Lung (tissue), 12 donors: Measurements from ENCODE around the gene PGM2L1. TPM values are rescaled to one million over a fixed set of nuclear protein-coding genes. Genes with fewer than 3 reads are reported as not detected.

Source experiments
- ATAC-seq: fragments of 200-7000 bp; cut with Tn5 transposase; one replicate; pipeline ENCODE4 v1.9.1; 2020; ENCODE audit warnings: moderate number of reproducible peaks; ENCODE audit not compliant: insufficient read depth, low FRiP score
- DNase-seq, 3 donors: peaks; one replicate each; pipeline ENCODE4 v3.0.0-alpha.2; 2013 to 2017
- H3K27ac ChIP-seq, 2 donors: one replicate each; pipeline ENCODE4 v1.5.1; 2013; ENCODE audit warnings: mild to moderate bottlenecking in 2 of 2, moderate library complexity in 2 of 2, control low read depth in 1 of 2, inconsistent platforms in 1 of 2, low read depth in 1 of 2, low read length in 1 of 2
- H3K27me3 ChIP-seq, 3 donors: one replicate each; pipeline ENCODE4 v1.5.1; 2013; ENCODE audit warnings: low read length in 2 of 3; ENCODE audit not compliant: control insufficient read depth in 3 of 3, insufficient read depth in 3 of 3
- H3K36me3 ChIP-seq, 4 donors: one replicate each; pipeline ENCODE4 v1.5.1; 2013; ENCODE audit warnings: low read length in 4 of 4, mild to moderate bottlenecking in 1 of 4, moderate library complexity in 1 of 4; ENCODE audit not compliant: control insufficient read depth in 4 of 4, insufficient read depth in 4 of 4
- H3K4me1 ChIP-seq, 5 donors: one replicate each; pipeline ENCODE4 v1.5.1; 2013; ENCODE audit warnings: low read length in 5 of 5, mild to moderate bottlenecking in 2 of 5, moderate library complexity in 1 of 5; ENCODE audit not compliant: control insufficient read depth in 5 of 5, insufficient read depth in 5 of 5
- H3K4me3 ChIP-seq: one replicate; pipeline ENCODE4 v1.5.1; 2013; ENCODE audit warnings: mild to moderate bottlenecking, control low read depth, moderate library complexity
- H3K9ac ChIP-seq, 2 donors: one replicate each; pipeline ENCODE4 v1.5.1; 2013; ENCODE audit warnings: low read length in 2 of 2, control low read depth in 1 of 2; ENCODE audit not compliant: insufficient read depth in 1 of 2
- H3K9me3 ChIP-seq, 4 donors: one replicate each; pipeline ENCODE4 v1.5.1; 2013; ENCODE audit warnings: low read length in 3 of 4, mild to moderate bottlenecking in 1 of 4, moderate library complexity in 1 of 4; ENCODE audit not compliant: control insufficient read depth in 4 of 4, insufficient read depth in 3 of 4
- WGBS, 2 donors: extraction: QIAGEN DNeasy Blood & Tissue Kit; methylation state at CpG; one replicate each; pipeline ENCODE4 v1.1.7; 2013; 5-methylcytosine and 5-hydroxymethylcytosine counted together
- polyA plus RNA-seq, 2 donors: library from polyadenylated mRNA; stranded (reverse); fragments of 200-250 nt; gene quantifications; one replicate each; pipeline ENCODE4 v1.2.1, GENCODE V29; 2013
- total RNA-seq, 2 donors: library from RNA; depleted of rRNA in 1 of 2; stranded (reverse); fragments of >200 nt in 1 of 2; gene quantifications; one replicate each; pipeline ENCODE4 v1.2.1, GENCODE V29; 2014 to 2021
- TF ChIP-seq, protein P1 (sequence below): IDR thresholded peaks from 2 replicates; pipeline ENCODE4 v1.5.1; 2012; ENCODE audit warnings: mild to moderate bottlenecking; ENCODE audit errors: control extremely low read depth, extremely low read depth
- donor health status: control.
- donor health status: control.
- donor health status: Bipolar disorder and iron deficiency.
- donor health status: healthy.
- donor health status: DM: yes; HTN: yes; CAD: no.

PGM2L1 gene
- total and polyA plus RNA-seq, 4 donors: 1.2 to 10.4 (median 5.1) TPM

GRCh38 chr11:74444173-74444826 is 46.1 kb upstream of the PGM2L1 start:
- no peak for ATAC-seq
- TF ChIP-seq, protein P1, sequence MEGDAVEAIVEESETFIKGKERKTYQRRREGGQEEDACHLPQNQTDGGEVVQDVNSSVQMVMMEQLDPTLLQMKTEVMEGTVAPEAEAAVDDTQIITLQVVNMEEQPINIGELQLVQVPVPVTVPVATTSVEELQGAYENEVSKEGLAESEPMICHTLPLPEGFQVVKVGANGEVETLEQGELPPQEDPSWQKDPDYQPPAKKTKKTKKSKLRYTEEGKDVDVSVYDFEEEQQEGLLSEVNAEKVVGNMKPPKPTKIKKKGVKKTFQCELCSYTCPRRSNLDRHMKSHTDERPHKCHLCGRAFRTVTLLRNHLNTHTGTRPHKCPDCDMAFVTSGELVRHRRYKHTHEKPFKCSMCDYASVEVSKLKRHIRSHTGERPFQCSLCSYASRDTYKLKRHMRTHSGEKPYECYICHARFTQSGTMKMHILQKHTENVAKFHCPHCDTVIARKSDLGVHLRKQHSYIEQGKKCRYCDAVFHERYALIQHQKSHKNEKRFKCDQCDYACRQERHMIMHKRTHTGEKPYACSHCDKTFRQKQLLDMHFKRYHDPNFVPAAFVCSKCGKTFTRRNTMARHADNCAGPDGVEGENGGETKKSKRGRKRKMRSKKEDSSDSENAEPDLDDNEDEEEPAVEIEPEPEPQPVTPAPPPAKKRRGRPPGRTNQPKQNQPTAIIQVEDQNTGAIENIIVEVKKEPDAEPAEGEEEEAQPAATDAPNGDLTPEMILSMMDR: no peak

DNA sequence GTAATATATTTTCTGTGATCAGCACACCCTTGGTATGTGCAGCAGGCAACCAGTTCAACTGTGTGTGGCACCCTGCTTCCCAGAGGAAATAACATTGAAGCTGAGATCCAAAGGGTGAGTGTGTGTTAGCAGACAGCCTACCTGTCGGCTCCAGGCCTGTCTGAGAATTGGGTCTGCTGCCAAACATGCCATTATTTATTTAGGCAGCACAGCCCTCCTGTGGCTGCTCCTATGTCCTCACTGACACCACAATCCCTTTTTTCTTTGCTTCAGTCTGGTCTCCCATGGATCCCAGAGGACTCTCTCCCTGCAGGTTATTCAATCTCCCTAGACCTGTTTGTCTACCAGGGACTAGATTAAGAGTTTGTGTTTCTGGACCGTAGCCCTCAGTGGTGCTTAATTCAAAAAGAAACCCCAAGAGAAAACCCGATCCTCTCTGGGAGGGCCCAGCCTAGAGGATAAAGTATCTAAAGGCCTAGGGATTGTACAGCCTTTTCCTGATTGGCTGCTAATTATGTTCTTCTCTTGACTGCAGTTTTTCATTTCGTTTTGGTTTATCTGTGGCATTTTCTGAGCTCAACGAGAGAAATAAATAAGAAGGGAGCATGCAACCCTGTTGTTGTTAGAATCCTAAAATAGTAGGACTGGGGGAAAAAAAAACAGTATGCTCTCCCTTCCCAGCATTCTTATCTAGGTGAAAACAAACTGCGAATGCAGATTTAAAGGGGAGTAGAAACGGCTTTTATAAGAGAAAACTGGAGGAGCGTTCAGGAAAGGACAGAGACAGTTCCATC is 45.0 kb upstream of the PGM2L1 start:
- H3K27me3 ChIP-seq: no peaks in the 10 kb centered on the region
- H3K9ac ChIP-seq: no peak overlapping the region
- H3K4me1 ChIP-seq: peaks cover 0 to 8% (median 0%) of the 10 kb centered on the region in 5 donors
- TF ChIP-seq, protein P1: no peak
- no peaks in the 10 kb centered on the region for H3K9me3 ChIP-seq
- ATAC-seq (no peak), DNase-seq (peak in 1 of 3 donors; percentile 39)
- WGBS, 2 donors: 59 to 75% methylated on average over 8 of the region's 8 CpGs
- H3K36me3 ChIP-seq: no peaks in the 10 kb centered on the region
- H3K27ac ChIP-seq: no peak overlapping the region
- H3K4me3 ChIP-seq: no peak overlapping the region

More at GRCh38 chr11:74444173-74444826, 46.1 kb upstream of the PGM2L1 start:
- Histone ChIP-seq H3K27me3 (no peaks in the 10 kb centered on the region), H3K9ac (no peak overlapping the region), H3K36me3 (no peaks in the 10 kb centered on the region), H3K4me3 (no peak overlapping the region), H3K4me1 (peaks cover 0 to 8% (median 0%) of the 10 kb centered on the region in 5 donors), H3K9me3 (no peaks in the 10 kb centered on the region), H3K27ac (no peak overlapping the region)
- DNase-seq: no peak
- 76 to 81% methylated on average over 9 of the region's 9 CpGs for WGBS, 2 donors

DNA sequence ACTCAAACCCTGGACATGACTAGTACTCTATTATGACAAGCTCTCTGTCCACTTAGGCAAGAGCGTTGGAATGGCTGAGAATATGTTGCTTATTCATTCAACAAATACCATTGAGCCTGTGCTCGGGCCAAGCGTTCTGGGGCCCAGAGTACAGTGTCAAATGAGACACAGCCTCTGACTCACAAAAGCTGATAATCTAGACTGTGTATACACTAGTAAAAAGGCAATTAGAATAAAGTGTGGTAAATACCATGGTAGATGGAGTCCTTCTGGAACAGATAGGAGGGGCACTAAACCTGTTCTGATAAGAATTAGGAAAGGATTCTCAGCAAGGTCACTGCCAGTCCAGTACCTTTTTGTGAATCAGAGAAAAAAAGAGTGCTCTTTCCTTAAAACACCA is 44.4 kb upstream of the PGM2L1 start:
- Histone ChIP-seq H3K4me1 (peaks cover 0 to 8% (median 0%) of the 10 kb centered on the region in 5 donors), H3K36me3 (no peaks in the 10 kb centered on the region), H3K9ac (no peak overlapping the region), H3K27ac (no peak overlapping the region), H3K9me3 (no peaks in the 10 kb centered on the region), H3K4me3 (no peak overlapping the region), H3K27me3 (no peaks in the 10 kb centered on the region)
- TF ChIP-seq, protein P1: no peak
- ATAC-seq: no peak
- DNase-seq: no peak
- 64 to 80% methylated on average over 3 of the region's 3 CpGs for WGBS, 2 donors
